Neural progenitor cell (in vitro differentiated cells): ENCODE data around the gene VDAC2. TPM values are rescaled to one million over a fixed set of nuclear protein-coding genes. Genes with fewer than 3 reads are reported as not detected.

Experiments
- DNase-seq: peaks from one replicate; pipeline ENCODE4 v3.0.0-alpha.2; 2016; ENCODE audit warnings: low spot score
- H2AFZ ChIP-seq: fragments of 200-600 bp; sonication (generic); replicated peaks from 2 replicates; pipeline ENCODE4 v1.6.1; 2016; ENCODE audit warnings: antibody characterized with exemption
- H3F3A ChIP-seq: fragments of 200-600 bp; sonication (generic); 2 replicates; pipeline ENCODE4 v1.6.1; 2016; ENCODE audit warnings: antibody characterized with exemption, low read depth
- H3K27ac ChIP-seq: fragments of 200-600 bp; sonication (generic); 2 replicates; pipeline ENCODE4 v1.5.1; 2016; ENCODE audit warnings: mild to moderate bottlenecking
- H3K27me3 ChIP-seq: fragments of 200-600 bp; sonication (generic); 2 replicates; pipeline ENCODE4 v1.6.1; 2016; ENCODE audit warnings: mild to moderate bottlenecking, moderate library complexity
- H3K36me3 ChIP-seq: fragments of 200-600 bp; sonication (generic); 2 replicates; pipeline ENCODE4 v1.5.1; 2016
- H3K4me1 ChIP-seq: fragments of 200-600 bp; sonication (generic); 2 replicates; pipeline ENCODE4 v1.6.1; 2016; ENCODE audit warnings: mixed run types
- H3K4me2 ChIP-seq: fragments of 200-600 bp; sonication (generic); 2 replicates; pipeline ENCODE4 v1.6.1; 2016
- H3K4me3 ChIP-seq: fragments of 200-600 bp; sonication (generic); 2 replicates; pipeline ENCODE4 v1.5.1; 2016
- H3K79me2 ChIP-seq: fragments of 200-600 bp; sonication (generic); 2 replicates; pipeline ENCODE4 v1.6.1; 2016; ENCODE audit warnings: low read depth
- H3K9ac ChIP-seq: fragments of 200-600 bp; sonication (generic); 2 replicates; pipeline ENCODE4 v1.6.1; 2016
- H3K9me3 ChIP-seq: fragments of 200-600 bp; sonication (generic); 2 replicates; pipeline ENCODE4 v1.5.1; 2016; ENCODE audit warnings: low read depth
- H4K20me1 ChIP-seq: fragments of 200-600 bp; sonication (generic); 2 replicates; pipeline ENCODE4 v1.6.1; 2016; ENCODE audit warnings: low read depth
- H3K27ac Mint-ChIP-seq: 3 replicates; pipeline ENCODE4 v1.8.0; 2021; ENCODE audit warnings: mixed read lengths
- H3K27me3 Mint-ChIP-seq: 2 replicates; pipeline ENCODE4 v1.8.0; 2022; ENCODE audit warnings: low read depth, mild to moderate bottlenecking, inconsistent platforms, moderate library complexity, mixed read lengths; ENCODE audit not compliant: insufficient read depth
- H3K36me3 Mint-ChIP-seq: 3 replicates; pipeline ENCODE4 v1.8.0; 2021; ENCODE audit warnings: mixed read lengths
- H3K4me1 Mint-ChIP-seq: 3 replicates; pipeline ENCODE4 v1.8.0; 2021; ENCODE audit warnings: mixed read lengths
- H3K4me3 Mint-ChIP-seq: 3 replicates; pipeline ENCODE4 v1.8.0; 2021; ENCODE audit warnings: mild to moderate bottlenecking, moderate library complexity, mixed read lengths
- H3K9me3 Mint-ChIP-seq: 3 replicates; pipeline ENCODE4 v1.8.0; 2020; ENCODE audit warnings: mixed read lengths
- CTCF ChIP-seq: fragments of 200-600 bp; sonication (generic); IDR thresholded peaks from 2 replicates; pipeline ENCODE4 v1.5.1; 2017; ENCODE audit warnings: antibody characterized with exemption, mild to moderate bottlenecking
- EZH2 ChIP-seq: fragments of 200-600 bp; sonication (generic); IDR thresholded peaks from 2 replicates; pipeline ENCODE4 v1.6.1; 2017; ENCODE audit warnings: antibody characterized with exemption, mild to moderate bottlenecking, moderate library complexity
- EZH2phosphoT487 ChIP-seq: fragments of 200-600 bp; sonication (generic); IDR thresholded peaks from 2 replicates; pipeline ENCODE4 v1.6.1; 2017; ENCODE audit warnings: antibody characterized with exemption
- total RNA-seq: library from RNA; depleted of rRNA; stranded (reverse); fragments of >200 nt; gene quantifications from 2 replicates; pipeline ENCODE4 v1.2.3, GENCODE V29; 2015; ENCODE audit warnings: low replicate concordance

VDAC2 gene
- total RNA-seq, 1 donor from 2014 or later, result 341 TPM

- Histone ChIP-seq H3K79me2 (no peaks in the 10 kb centered on the region), H3K27ac (no peak overlapping the region), H3K4me2 (no peak overlapping the region), H3K9ac (no peak overlapping the region), H4K20me1 (no peaks in the 10 kb centered on the region), H3K4me3 (no peak overlapping the region), H3F3A (no peaks in the 10 kb centered on the region), H2AFZ (peak overlapping the region; percentile 50), H3K27me3 (no peaks in the 10 kb centered on the region), H3K4me1 (peaks cover 5% of the 10 kb centered on the region), H3K36me3 (no peaks in the 10 kb centered on the region), H3K9me3 (no peaks in the 10 kb centered on the region)
- TF ChIP-seq EZH2phosphoT487 (no peak), EZH2 (no peak), CTCF (no peak)
- H3K27ac Mint-ChIP-seq, result peak overlapping the region; percentile 25
- no peak for DNase-seq
- no peaks in the 10 kb centered on the region for H3K36me3 Mint-ChIP-seq
- peaks cover 13% of the 10 kb centered on the region for H3K4me1 Mint-ChIP-seq
- H3K4me3 Mint-ChIP-seq, result no peak overlapping the region
- H3K27me3 Mint-ChIP-seq, result no peaks in the 10 kb centered on the region
- no peaks in the 10 kb centered on the region for H3K9me3 Mint-ChIP-seq
Measured at GRCh38 chr10:75272094-75272493, 61.5 kb downstream of the VDAC2 start.

- Histone ChIP-seq H3K27ac (no peak overlapping the region), H3K36me3 (no peaks in the 10 kb centered on the region), H3F3A (no peaks in the 10 kb centered on the region), H4K20me1 (no peaks in the 10 kb centered on the region), H3K9me3 (no peaks in the 10 kb centered on the region), H3K27me3 (no peaks in the 10 kb centered on the region), H2AFZ (no peak overlapping the region), H3K4me2 (no peak overlapping the region), H3K79me2 (no peaks in the 10 kb centered on the region), H3K4me1 (peaks cover 5% of the 10 kb centered on the region), H3K4me3 (no peak overlapping the region), H3K9ac (no peak overlapping the region)
- Mint-ChIP-seq H3K4me3 (no peak overlapping the region), H3K27ac (no peak overlapping the region), H3K27me3 (no peaks in the 10 kb centered on the region), H3K36me3 (no peaks in the 10 kb centered on the region), H3K4me1 (peaks cover 13% of the 10 kb centered on the region), H3K9me3 (no peaks in the 10 kb centered on the region)
- no peak for DNase-seq
- no peak for TF ChIP-seq CTCF
- TF ChIP-seq EZH2phosphoT487, result no peak
- TF ChIP-seq EZH2, result no peak
Measured at GRCh38 chr10:75272896-75273295, 62.3 kb downstream of the VDAC2 start.

GRCh38 chr10:75276069-75276872 is 65.7 kb downstream of the VDAC2 start:
- no peak for DNase-seq
- no peak overlapping the region for H3K4me3 Mint-ChIP-seq
- H3K27ac ChIP-seq, result no peak overlapping the region
- no peaks in the 10 kb centered on the region for H3K36me3 ChIP-seq
- H3F3A ChIP-seq, result no peaks in the 10 kb centered on the region
- no peaks in the 10 kb centered on the region for H3K36me3 Mint-ChIP-seq
- H3K4me1 Mint-ChIP-seq, result peaks cover 13% of the 10 kb centered on the region
- TF ChIP-seq CTCF (no peak), EZH2phosphoT487 (no peak), EZH2 (no peak)
- H3K27me3 ChIP-seq, result no peaks in the 10 kb centered on the region
- H3K4me1 ChIP-seq, result peaks cover 5% of the 10 kb centered on the region
- H3K9ac ChIP-seq, result no peak overlapping the region
- H3K27me3 Mint-ChIP-seq, result no peaks in the 10 kb centered on the region
- H3K9me3 ChIP-seq, result no peaks in the 10 kb centered on the region
- H4K20me1 ChIP-seq, result no peaks in the 10 kb centered on the region
- no peaks in the 10 kb centered on the region for H3K9me3 Mint-ChIP-seq
- H3K79me2 ChIP-seq, result no peaks in the 10 kb centered on the region
- H3K4me3 ChIP-seq, result no peak overlapping the region
- H2AFZ ChIP-seq, result peak overlapping the region; percentile 34
- no peak overlapping the region for H3K4me2 ChIP-seq
- H3K27ac Mint-ChIP-seq, result no peak overlapping the region
